Measurements from ENCODE around the gene TMEM143.
"Not testable (repeated sequence)": the region's sequence is repeated elsewhere in the genome, so short reads cannot be mapped to it uniquely, and the experiment has no call there.

The TMEM143 gene

DNA sequence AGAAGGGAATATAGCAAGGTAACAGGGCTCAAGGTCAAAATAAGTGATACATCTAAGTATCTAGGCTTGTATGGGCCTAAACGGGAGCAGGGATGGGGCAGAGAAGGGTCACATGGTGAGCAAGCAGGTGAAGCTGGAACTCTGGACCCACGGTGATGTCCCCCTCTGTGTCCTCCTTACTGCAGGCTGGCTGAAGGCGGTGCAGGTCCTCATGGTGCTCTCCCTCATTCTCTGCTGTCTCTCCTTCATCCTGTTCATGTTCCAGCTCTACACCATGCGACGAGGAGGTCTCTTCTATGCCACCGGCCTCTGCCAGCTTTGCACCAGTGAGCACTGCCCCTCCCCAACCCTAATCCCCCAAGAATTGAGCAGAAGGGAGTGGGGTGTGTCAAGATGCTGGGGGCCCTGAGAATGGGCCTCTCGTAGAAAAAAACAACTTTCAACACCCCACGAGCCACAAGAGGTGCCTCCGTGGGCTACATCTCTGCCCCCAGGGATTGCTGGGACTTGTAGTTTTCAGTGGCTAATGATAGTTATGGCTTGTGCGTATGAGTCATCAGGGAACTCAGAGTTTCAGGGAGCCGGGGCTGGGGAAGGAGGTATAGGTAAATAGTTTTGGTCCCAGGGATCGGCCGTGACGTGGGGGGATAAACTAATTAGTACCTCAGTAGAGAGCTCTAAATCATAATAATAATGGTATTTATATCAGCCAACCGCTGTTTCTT, 34.4 kb downstream of the TMEM143 start:
- DNase-seq: peak in 1 of 14 donors; percentile 1

DNA sequence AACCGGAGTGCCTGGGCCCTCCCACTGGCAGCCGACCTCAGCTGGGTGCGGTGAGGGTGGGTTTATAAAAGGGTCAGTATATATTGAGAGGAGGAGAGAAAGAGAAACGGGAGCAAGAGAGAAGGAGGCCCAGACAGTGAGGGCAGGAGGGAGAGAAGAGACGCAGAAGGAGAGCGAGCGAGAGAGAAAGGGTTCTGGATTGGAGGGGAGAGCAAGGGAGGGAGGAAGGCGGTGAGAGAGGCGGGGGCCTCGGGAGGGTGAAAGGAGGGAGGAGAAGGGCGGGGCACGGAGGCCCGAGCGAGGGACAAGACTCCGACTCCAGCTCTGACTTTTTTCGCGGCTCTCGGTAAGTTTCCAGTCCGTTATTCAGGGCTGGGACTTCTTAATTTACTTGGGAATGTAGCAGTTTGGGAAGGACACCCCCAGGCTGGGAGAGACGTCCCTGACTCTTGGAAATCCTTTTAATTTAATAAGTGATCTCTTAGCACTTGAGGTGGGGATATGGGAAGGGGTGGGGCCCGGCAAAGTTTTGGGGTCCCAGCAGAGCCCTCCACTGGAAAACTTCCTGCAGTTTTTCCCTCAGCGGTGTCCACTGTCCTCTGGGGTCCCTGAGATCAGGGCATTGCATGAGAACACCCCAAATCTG, 38.4 kb downstream of the TMEM143 start, which contains the start of gene EMP3:
TSS of gene EMP3 (plus strand) at position 288 of the 646 bp plus-strand sequence. CDS start 1,293 bp downstream, outside the sequence.
- peak in 8 of 14 donors; percentile 8 to 65 (median 40) for DNase-seq

DNA sequence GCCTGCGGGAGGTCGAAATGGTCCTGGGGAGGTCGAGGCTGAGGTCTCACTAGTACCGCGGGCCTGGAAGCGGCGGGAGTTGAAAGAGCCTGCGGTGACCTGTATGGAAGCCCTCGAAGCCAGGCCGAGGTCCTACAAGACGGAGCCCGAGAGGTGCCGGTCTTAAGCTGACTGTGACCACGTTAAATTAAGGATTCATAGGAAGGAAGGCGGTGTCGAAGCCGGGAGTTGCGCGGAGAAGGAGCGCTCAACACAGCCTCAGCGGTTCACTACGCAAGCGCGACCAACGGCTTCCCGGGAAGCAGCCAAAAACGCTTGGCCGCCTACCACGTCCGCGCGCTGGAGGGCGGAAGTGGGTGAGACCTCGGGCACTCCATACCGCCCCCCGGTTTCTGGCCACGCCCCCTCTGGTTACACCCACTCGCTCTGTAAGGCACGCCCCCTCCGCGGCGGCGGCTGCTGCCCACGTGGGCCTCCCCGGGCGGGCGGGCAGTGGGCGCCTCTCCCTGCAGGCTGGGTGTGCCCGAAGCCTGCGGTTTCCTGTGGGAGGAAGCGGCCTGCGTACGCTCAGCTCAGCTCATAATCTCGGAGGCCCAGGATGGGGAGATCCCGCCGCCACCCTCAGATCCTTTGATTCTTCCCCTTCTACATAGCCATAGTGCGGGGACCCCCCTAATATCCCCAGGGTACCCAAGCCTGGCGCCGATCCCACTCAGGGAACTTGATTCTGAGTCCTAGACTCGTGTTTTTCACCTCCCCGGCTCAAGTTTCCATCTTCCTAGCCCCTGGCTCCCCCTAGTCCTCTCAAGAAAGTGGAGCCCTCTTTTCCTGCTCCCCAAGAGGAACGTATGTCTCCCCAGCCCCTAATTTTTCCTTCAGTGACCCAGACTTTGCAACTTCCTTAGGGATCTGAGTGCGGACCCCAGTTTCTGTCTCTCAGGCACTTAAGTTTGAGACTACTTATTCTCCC, 41.8 kb downstream of the TMEM143 start:
- peak; percentile 66 to 97 (median 93) for DNase-seq

GRCh38 chr19:48321372-48321621, 42.4 kb downstream of the TMEM143 start:
- peak in 12 of 14 donors; percentile 36 to 83 (median 71) for DNase-seq

- peak in 12 of 14 donors; percentile 12 to 78 (median 52) for DNase-seq
Observed at GRCh38 chr19:48319647-48320541, 43.8 kb downstream of the TMEM143 start.

DNA sequence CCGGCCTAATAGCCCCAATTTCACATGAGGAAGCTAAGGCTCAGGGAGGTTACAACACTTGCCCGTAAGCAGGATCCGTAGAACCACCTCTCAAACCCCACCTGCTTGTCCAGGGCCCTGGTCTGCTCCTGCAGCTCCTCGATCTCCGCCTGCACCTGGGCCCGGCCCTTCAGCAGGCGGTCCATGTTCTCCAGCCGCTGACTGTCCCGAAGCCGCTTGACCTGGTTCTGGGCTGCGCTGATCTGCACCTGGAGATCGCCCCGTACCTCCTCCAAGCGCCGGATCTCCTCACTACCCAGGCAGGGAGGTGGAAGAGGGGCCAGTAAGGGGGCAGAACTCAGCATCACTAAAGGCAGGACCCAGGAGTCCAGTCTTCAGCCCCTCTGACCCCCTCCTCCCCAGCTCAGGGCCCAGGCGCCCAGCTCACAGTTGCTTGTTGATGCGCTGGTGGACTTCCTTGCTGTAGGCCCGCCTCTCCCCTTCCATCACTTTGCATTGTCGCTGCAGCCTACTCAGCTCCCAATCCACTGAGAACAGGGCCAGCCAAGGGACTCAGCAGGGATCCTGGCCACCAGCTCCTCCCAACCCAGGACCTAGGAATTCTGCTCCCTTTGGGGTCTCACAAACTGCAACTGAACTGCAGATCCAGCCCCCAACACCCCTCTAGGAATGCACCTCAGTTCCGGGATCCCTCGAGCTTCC, 45.3 kb downstream of the TMEM143 start:
- no peak for DNase-seq

DNA sequence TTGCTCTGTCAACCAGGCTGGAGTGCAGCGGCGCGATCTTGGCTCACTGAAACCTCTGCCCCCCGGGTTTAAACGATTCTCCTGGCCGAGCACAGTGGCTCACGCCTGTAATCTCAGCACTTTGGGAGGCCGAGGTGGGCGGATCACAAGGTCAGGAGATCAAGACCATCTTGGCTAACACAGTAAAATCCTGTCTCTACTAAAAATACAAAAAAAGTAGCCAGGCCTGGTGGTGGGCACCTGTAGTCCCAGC, 46.1 kb downstream of the TMEM143 start:
- not testable (repeated sequence) for DNase-seq

- no peak for DNase-seq
Observed at GRCh38 chr19:48315712-48316111, 48.0 kb downstream of the TMEM143 start.

DNA sequence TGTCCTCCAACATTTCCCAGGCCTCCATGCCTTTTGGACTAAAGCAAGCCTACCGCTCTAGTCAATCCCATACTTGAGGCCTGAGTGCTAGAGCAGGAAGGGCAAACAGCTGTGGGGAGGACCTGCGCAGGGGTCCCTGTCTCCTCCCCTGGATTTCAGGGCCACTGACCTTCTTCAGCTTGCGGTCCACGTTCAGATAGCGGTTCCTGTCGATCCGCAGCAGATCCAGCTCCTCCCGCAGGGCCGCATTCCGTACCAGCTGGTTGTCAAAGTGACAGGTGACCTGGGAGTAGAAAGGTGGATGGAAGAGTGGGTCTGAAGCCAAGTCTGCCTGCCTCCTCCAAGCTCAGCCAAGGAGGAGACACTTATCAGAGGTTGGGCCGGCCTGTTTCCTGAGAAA, 52.4 kb downstream of the TMEM143 start:
- DNase-seq: no peak

GRCh38 chr19:48310227-48310626, 53.5 kb downstream of the TMEM143 start:
- DNase-seq: no peak

DNA sequence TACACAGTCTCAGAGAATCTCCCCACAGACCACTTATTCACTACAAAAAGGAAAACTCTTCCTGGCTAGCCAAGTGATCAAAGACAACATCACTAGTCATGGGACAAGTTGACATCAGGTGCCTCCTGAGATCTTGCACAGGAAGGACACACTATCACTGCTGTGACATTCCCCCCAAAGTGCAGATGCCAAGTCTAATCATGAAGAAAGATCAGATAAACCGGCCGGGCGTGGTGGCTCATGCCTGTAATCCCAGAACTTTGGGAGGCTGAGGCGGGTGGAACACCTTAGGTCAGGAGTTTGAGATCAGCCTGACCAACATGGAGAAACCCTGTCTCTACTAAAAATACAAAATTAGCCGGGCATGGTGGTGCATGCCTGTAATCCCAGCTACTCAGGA, 54.0 kb downstream of the TMEM143 start:
- DNase-seq: not testable (repeated sequence)

- DNase-seq: peak in 1 of 14 donors; percentile 2
Observed at GRCh38 chr19:48308631-48309586, 54.8 kb downstream of the TMEM143 start.

DNA sequence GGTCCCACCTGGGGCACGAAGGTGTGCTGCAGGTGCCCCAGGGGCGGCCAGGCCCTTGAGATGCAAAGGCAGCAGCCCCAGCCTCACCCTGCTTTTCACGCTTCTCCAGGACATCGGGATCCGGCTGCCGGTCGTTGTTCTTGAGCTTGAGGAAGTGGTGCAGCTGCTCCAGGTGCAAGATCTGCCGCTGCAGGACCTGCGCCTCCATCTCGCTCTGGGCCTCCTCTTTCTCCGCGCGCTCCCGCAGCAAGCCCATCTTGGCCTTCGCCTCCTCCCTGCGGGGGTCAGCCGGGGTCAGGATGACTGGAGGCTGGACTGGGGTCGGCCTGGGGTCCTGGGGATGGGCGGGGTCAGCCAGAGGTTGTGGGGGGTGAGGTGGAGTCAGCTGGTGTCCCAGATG, 59.9 kb downstream of the TMEM143 start:
- no peak for DNase-seq

- DNase-seq: no peak
Observed at GRCh38 chr19:48303367-48303766, 60.4 kb downstream of the TMEM143 start.

GRCh38 chr19:48302600-48302959, 61.2 kb downstream of the TMEM143 start:
- DNase-seq: no peak

GRCh38 chr19:48301886-48302599, 61.7 kb downstream of the TMEM143 start:
- DNase-seq: no peak

DNA sequence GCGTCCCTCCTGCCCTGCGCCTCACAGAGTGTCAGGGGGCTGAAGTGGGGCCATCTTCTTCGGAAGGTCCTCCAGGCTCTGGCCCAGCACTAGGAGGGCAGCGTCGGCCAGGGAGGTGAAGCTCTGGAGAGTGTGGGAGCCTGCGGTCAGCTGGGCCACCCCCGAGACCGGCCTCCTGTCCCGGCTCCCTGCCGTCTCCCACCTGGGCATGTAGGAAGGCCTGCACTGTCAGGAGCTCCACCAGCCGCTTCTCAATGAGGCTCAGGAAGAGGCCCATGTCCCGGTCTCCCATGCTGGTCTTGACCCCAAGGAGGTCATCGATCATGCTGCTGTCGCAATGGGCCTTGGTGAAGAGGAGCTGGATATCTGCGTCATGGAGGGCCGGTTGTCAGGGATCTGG, 65.8 kb downstream of the TMEM143 start:
- DNase-seq: no peak

GRCh38 chr19:48296963-48297734, 66.6 kb downstream of the TMEM143 start:
- no peak for DNase-seq

GRCh38 chr19:48295458-48295857, 68.3 kb downstream of the TMEM143 start:
- no peak for DNase-seq

Measured in C1 segment of cervical spinal cord (tissue), 14 donors.